ENCODE data around the gene GALNT15. TPM values are rescaled to one million over a fixed set of nuclear protein-coding genes. Genes with fewer than 3 reads are reported as not detected.

Gene GALNT15
- polyA plus RNA-seq, 1 experiment, result 5.4 TPM

GRCh38 chr3:16146015-16146730 lies 28.3 kb upstream of the GALNT15 start:
- Histone ChIP-seq H3K27me3 (ENCODE audit: control insufficient read depth, insufficient read depth, low read length) (no peaks in the 10 kb centered on the region), H3K4me3 (ENCODE audit: low read depth, low read length) (no peak overlapping the region), H3K36me3 (ENCODE audit: control insufficient read depth, insufficient read depth, low read length) (no peaks in the 10 kb centered on the region)
- TF ChIP-seq CTCF (IDR thresholded peaks at IDR 0.05; ENCODE audit: insufficient read depth, low read depth, low read length), result no peak
- ChIA-PET CTCF (interaction anchor here (0.8 kb wide), 1 partner anchor 32 kb away, joined by 3 read pairs; no protein-coding TSS in a partner anchor), POLR2A (no interaction called here)
- DNase-seq (ENCODE audit: low read depth), result no peak

GRCh38 chr3:16147220-16147994 lies 27.1 kb upstream of the GALNT15 start:
- CTCF ChIA-PET, result interaction anchor here (0.8 to 1.2 kb wide), 2 partner anchors 11 to 31 kb away, joined by 3 to 6 read pairs; no protein-coding TSS in a partner anchor
- Histone ChIP-seq H3K4me3 (ENCODE audit: low read depth, low read length) (no peak overlapping the region), H3K36me3 (ENCODE audit: control insufficient read depth, insufficient read depth, low read length) (no peaks in the 10 kb centered on the region), H3K27me3 (ENCODE audit: control insufficient read depth, insufficient read depth, low read length) (no peaks in the 10 kb centered on the region)
- TF ChIP-seq CTCF (IDR thresholded peaks at IDR 0.05; ENCODE audit: insufficient read depth, low read depth, low read length), result no peak
- no peak for DNase-seq (ENCODE audit: low read depth)
- POLR2A ChIA-PET, result no interaction called here

GRCh38 chr3:16148213-16148612 lies 26.3 kb upstream of the GALNT15 start:
- no peak for TF ChIP-seq CTCF (IDR thresholded peaks at IDR 0.05; ENCODE audit: insufficient read depth, low read depth, low read length)
- DNase-seq (ENCODE audit: low read depth), result no peak
- CTCF ChIA-PET, result interaction anchor here (0.7 to 1.0 kb wide), 2 partner anchors 10 to 87 kb away, joined by 3 read pairs; no protein-coding TSS in a partner anchor
- Histone ChIP-seq H3K36me3 (ENCODE audit: control insufficient read depth, insufficient read depth, low read length) (no peaks in the 10 kb centered on the region), H3K27me3 (ENCODE audit: control insufficient read depth, insufficient read depth, low read length) (no peaks in the 10 kb centered on the region), H3K4me3 (ENCODE audit: low read depth, low read length) (no peak overlapping the region)
- POLR2A ChIA-PET, result no interaction called here

DNA sequence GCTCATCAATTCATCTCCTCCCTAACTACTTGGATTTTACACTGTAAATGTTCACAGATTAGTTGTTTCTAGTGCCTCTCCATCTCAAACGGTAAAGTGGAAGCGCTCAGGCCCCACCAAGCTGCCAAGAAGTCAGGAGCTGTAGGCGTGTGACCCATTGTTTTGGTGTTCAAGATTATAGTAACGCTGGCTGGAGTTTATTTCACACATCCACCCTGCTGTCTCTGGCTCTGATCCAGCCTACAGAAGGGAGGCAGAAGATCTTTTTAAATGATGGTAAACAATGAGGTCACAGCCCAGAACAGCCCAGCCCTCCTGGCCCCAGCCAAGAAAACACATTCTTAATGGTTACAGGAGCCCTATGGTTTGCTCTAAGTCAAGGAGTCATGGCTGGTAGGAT lies 25.7 kb upstream of the GALNT15 start:
- no peak overlapping the region for H3K4me3 ChIP-seq (ENCODE audit: low read depth, low read length)
- POLR2A ChIA-PET, result no interaction called here
- DNase-seq (ENCODE audit: low read depth), result peak; percentile 70
- no peak for TF ChIP-seq CTCF (IDR thresholded peaks at IDR 0.05; ENCODE audit: insufficient read depth, low read depth, low read length)
- CTCF ChIA-PET, result interaction anchor here (0.7 to 1.0 kb wide), 2 partner anchors 9 to 88 kb away, joined by 3 read pairs; no protein-coding TSS in a partner anchor
- H3K27me3 ChIP-seq (ENCODE audit: control insufficient read depth, insufficient read depth, low read length), result no peaks in the 10 kb centered on the region
- no peaks in the 10 kb centered on the region for H3K36me3 ChIP-seq (ENCODE audit: control insufficient read depth, insufficient read depth, low read length)

DNA sequence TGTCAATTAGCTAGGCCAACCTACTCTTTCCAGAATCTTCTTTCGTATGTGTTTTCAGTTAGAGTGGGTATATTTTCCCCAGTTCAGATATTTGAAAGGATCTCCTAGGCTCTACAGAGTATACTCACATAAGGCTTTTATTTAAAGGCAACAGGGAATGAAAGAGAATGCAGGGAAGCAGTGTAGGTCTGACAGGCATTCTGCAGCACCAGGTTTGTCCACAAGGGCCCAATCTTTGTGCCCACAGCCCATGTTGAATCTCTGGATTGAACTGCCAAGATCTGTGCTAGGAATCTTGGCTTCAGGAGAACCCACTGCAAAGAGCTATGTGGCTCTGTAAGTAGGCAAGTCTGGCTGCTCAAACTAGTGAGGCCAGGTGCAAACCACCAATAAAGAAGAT lies 24.2 kb upstream of the GALNT15 start:
- POLR2A ChIA-PET, result no interaction called here
- TF ChIP-seq CTCF (IDR thresholded peaks at IDR 0.05; ENCODE audit: insufficient read depth, low read depth, low read length), result no peak
- CTCF ChIA-PET, result interaction anchor here (0.9 to 1.6 kb wide), 5 partner anchors 9 to 90 kb away, joined by 3 to 5 read pairs (median 3); no protein-coding TSS in a partner anchor
- DNase-seq (ENCODE audit: low read depth), result no peak
- Histone ChIP-seq H3K4me3 (ENCODE audit: low read depth, low read length) (no peak overlapping the region), H3K36me3 (ENCODE audit: control insufficient read depth, insufficient read depth, low read length) (no peaks in the 10 kb centered on the region), H3K27me3 (ENCODE audit: control insufficient read depth, insufficient read depth, low read length) (no peaks in the 10 kb centered on the region)

Data from BJ (cell line).